ENCODE results near the gene SLC16A9. TPM values are rescaled to one million over a fixed set of nuclear protein-coding genes. Genes with fewer than 3 reads are reported as not detected.

The SLC16A9 gene
- total RNA-seq, 1 experiment from 2014 or later: 5.9 TPM

DNA sequence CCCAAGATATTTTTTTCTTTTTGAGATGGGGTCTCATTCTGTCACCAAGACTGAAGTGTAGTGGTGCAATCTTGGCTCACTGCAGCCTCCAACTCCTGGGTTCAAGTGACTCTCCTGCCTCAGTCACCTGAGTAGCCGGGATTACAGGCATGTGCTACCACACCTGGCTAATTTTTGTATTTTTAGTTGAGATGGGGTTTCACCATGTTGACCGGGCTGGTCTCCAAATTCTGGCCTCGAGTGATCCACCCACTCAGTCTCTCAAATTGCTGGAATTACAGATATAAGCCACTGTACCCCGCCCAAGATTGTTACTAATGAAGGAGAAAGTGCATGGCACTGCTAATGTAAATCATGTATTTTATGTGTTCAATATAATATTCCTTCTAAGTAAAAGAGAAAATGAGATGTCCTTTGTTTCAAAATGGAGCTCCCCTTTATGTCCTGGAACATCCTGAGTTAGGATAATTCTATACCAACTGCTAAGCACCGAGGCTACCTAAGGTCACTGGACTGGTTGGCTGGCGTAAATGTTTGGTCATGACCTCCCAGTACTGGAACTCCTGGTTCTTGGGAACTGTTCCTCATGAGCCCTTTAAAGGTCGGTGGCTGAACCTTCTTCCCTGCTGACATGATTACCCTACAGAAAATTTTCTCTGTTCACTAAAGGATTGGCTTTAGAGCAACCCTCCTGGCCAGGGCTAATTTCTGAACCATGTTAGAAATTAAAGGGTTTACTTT lies 59.9 kb downstream of the SLC16A9 start (continued):
- TF ChIP-seq, protein P1, sequence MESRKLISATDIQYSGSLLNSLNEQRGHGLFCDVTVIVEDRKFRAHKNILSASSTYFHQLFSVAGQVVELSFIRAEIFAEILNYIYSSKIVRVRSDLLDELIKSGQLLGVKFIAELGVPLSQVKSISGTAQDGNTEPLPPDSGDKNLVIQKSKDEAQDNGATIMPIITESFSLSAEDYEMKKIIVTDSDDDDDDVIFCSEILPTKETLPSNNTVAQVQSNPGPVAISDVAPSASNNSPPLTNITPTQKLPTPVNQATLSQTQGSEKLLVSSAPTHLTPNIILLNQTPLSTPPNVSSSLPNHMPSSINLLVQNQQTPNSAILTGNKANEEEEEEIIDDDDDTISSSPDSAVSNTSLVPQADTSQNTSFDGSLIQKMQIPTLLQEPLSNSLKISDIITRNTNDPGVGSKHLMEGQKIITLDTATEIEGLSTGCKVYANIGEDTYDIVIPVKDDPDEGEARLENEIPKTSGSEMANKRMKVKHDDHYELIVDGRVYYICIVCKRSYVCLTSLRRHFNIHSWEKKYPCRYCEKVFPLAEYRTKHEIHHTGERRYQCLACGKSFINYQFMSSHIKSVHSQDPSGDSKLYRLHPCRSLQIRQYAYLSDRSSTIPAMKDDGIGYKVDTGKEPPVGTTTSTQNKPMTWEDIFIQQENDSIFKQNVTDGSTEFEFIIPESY (IDR thresholded peaks at IDR 0.05; ENCODE audit: extremely low read depth, insufficient replicate concordance, low read length): no peak
- TF ChIP-seq POLR2AphosphoS5 (IDR thresholded peaks at IDR 0.05; ENCODE audit: low read depth, low read length): no peak

DNA sequence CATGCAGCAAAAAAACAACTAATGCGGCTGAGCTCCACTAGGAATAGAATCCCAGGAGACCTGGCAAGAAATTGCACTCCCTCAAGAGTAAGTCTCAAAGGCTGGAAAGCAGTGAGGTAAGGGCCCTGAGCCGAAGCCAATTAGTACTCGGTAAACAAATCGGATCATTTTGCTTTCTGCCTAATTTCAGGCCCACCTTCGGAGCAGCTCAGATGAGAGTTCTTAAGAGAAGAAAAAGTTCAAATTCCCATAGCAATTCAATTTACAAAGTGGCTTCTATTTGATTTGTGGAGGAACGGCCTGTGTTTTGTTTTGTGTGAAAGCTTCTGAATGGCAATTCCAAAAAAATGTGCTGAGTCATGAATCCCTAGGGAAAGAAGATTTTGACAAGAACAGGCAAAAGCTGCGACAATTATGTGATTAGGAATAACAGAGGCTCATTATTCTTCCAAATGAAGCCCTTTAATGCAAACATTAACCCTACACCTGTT lies 60.9 kb downstream of the SLC16A9 start:
- Histone ChIP-seq H3K4me2 (ENCODE audit: low read length) (no peak overlapping the region), H4K20me1 (ENCODE audit: insufficient read depth) (no peaks in the 10 kb centered on the region), H3K27ac (ENCODE audit: low read depth, low read length) (no peak overlapping the region), H3K9me2 (ENCODE audit: insufficient read depth) (no peaks in the 10 kb centered on the region), H2AFZ (ENCODE audit: low read depth, low read length, poor library complexity, severe bottlenecking) (no peak overlapping the region), H3K4me1 (ENCODE audit: control insufficient read depth in 1 of 2, insufficient read depth in 2 of 2, low read length in 2 of 2) (no peaks in the 10 kb centered on the region), H3K4me3 (replicated peaks in 1 of 2; ENCODE audit: low read depth in 1 of 2, low read length in 2 of 2) (no peak overlapping the region), H3K9me3 (ENCODE audit: control insufficient read depth in 1 of 2, insufficient read depth in 1 of 2, low read depth in 1 of 2, low read length in 2 of 2) (no peaks in the 10 kb centered on the region; a peak in 1 of 4 replicates), H3K79me2 (ENCODE audit: insufficient read depth, low read length) (no peaks in the 10 kb centered on the region), H3K27me3 (ENCODE audit: insufficient read depth, low read length) (no peaks in the 10 kb centered on the region), H3K36me3 (ENCODE audit: control insufficient read depth in 1 of 2, insufficient read depth in 2 of 2, low read length in 2 of 2) (no peaks in the 10 kb centered on the region), H3K9ac (ENCODE audit: low read length) (no peak overlapping the region)
- DNase-seq (ENCODE audit: low read depth, low spot score) (no peak), ATAC-seq (no peak)
- POLR2A ChIA-PET: no interaction called here
- RAD21 ChIA-PET (ENCODE audit: low non-redundant PET in 1 of 2, low total read pairs in 2 of 2, uncharacterized antibody in 2 of 2, unreplicated experiment in 2 of 2): no interaction called here
- intact Hi-C loops (cut with micrococcal nuclease): no loop called here
- no peak for TF ChIP-seq EZH2phosphoT487 (IDR thresholded peaks at IDR 0.05; ENCODE audit: borderline replicate concordance)
- TF ChIP-seq TCF7L2 (IDR thresholded peaks at IDR 0.05; ENCODE audit: borderline replicate concordance, extremely low read depth, insufficient read depth, insufficient read length): no peak
- TF ChIP-seq CBX3 (IDR thresholded peaks at IDR 0.05; ENCODE audit: low read depth): no peak
- TF ChIP-seq ZFX (IDR thresholded peaks at IDR 0.05): no peak
- TF ChIP-seq POLR2A (IDR thresholded peaks at IDR 0.05; ENCODE audit: borderline replicate concordance, extremely low read depth, insufficient read depth, insufficient read length): no peak
- no peak for TF ChIP-seq POLR2AphosphoS5 (IDR thresholded peaks at IDR 0.05; ENCODE audit: low read depth, low read length)
- no peak for TF ChIP-seq YY1 (IDR thresholded peaks at IDR 0.05; ENCODE audit: extremely low read depth, insufficient replicate concordance, low read depth, low read length)
- no peak for TF ChIP-seq JUND (IDR thresholded peaks at IDR 0.05)
- TF ChIP-seq, protein P2, sequence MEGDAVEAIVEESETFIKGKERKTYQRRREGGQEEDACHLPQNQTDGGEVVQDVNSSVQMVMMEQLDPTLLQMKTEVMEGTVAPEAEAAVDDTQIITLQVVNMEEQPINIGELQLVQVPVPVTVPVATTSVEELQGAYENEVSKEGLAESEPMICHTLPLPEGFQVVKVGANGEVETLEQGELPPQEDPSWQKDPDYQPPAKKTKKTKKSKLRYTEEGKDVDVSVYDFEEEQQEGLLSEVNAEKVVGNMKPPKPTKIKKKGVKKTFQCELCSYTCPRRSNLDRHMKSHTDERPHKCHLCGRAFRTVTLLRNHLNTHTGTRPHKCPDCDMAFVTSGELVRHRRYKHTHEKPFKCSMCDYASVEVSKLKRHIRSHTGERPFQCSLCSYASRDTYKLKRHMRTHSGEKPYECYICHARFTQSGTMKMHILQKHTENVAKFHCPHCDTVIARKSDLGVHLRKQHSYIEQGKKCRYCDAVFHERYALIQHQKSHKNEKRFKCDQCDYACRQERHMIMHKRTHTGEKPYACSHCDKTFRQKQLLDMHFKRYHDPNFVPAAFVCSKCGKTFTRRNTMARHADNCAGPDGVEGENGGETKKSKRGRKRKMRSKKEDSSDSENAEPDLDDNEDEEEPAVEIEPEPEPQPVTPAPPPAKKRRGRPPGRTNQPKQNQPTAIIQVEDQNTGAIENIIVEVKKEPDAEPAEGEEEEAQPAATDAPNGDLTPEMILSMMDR (IDR thresholded peaks at IDR 0.05 in 2 of 3, conservative IDR thresholded peaks at IDR 0.05 in 1 of 3; ENCODE audit: borderline replicate concordance in 1 of 3, insufficient read depth in 1 of 3, low read depth in 2 of 3, low read length in 2 of 3): no peak
- TF ChIP-seq REST (IDR thresholded peaks at IDR 0.05; ENCODE audit: low read depth): no peak
- no peak for TF ChIP-seq RAD21 (IDR thresholded peaks at IDR 0.05; ENCODE audit: low read depth)
- no peak for TF ChIP-seq SP1 (IDR thresholded peaks at IDR 0.05; ENCODE audit: low read depth)
- TF ChIP-seq FOSL1 (IDR thresholded peaks at IDR 0.05; ENCODE audit: low read depth): no peak
- no peak for TF ChIP-seq EGR1 (IDR thresholded peaks at IDR 0.05; ENCODE audit: low read depth)
- no peak for TF ChIP-seq CEBPB (IDR thresholded peaks at IDR 0.05; ENCODE audit: low read depth)
- no peak for TF ChIP-seq ZNF274 (IDR thresholded peaks at IDR 0.05; ENCODE audit: low read depth, low read length)
- CTCF ChIA-PET: no interaction called here
- BruUV-seq (replicated peaks): no TSS peak
